HEK293T (cell line): ENCODE data around the gene NOL11.

Source experiments
- CTCF ChIA-PET: fragments of 350-600 bp; formaldehyde crosslinking; extraction: SDS; loops from one replicate; lab custom pipeline; 2021; ENCODE audit warnings: antibody characterized with exemption, inconsistent platforms; lab: Yijun Ruan, JAX
- POLR2A ChIA-PET: fragments of 350-600 bp; formaldehyde crosslinking; extraction: SDS; loops from one replicate; lab custom pipeline; 2020; ENCODE audit warnings: antibody characterized with exemption, inconsistent platforms; lab: Yijun Ruan, JAX
- DNase-seq: peaks from one replicate; pipeline ENCODE4 v3.0.0; 2012; ENCODE audit warnings: mixed read lengths; ENCODE audit errors: extremely low spot score
- ARNT ChIP-seq: fragments of 450-650 bp; IDR thresholded peaks from 2 replicates; pipeline ENCODE4 v1.6.1; 2017; ENCODE audit warnings: mild to moderate bottlenecking
- BHLHE40 ChIP-seq: fragments of 450-650 bp; IDR thresholded peaks from 2 replicates; pipeline ENCODE4 v1.6.1; 2016; ENCODE audit warnings: mild to moderate bottlenecking, moderate library complexity, borderline replicate concordance
- CTBP1 ChIP-seq: fragments of 450-650 bp; IDR thresholded peaks from 2 replicates; pipeline ENCODE4 v1.6.1; 2016; ENCODE audit warnings: borderline replicate concordance
- ELF4 ChIP-seq: fragments of 450-650 bp; IDR thresholded peaks from 2 replicates; pipeline ENCODE4 v1.6.1; 2017; ENCODE audit warnings: antibody characterized with exemption
- FOXA1 ChIP-seq: fragments of 450-650 bp; IDR thresholded peaks from 2 replicates; pipeline ENCODE4 v1.6.1; 2016; ENCODE audit warnings: mild to moderate bottlenecking
- FOXK2 ChIP-seq: fragments of 450-650 bp; IDR thresholded peaks from 2 replicates; pipeline ENCODE4 v1.6.1; 2016; ENCODE audit warnings: mild to moderate bottlenecking
- FOXM1 ChIP-seq: fragments of 450-650 bp; IDR thresholded peaks from 2 replicates; pipeline ENCODE4 v1.6.1; 2017; ENCODE audit warnings: mild to moderate bottlenecking, borderline replicate concordance
- HDGF ChIP-seq: fragments of 450-650 bp; IDR thresholded peaks from 2 replicates; pipeline ENCODE4 v1.6.1; 2017; ENCODE audit warnings: antibody characterized with exemption, borderline replicate concordance
- L3MBTL2 ChIP-seq: fragments of 450-650 bp; conservative IDR thresholded peaks from 2 replicates; pipeline ENCODE4 v1.6.1; 2016; ENCODE audit warnings: mild to moderate bottlenecking
- LEF1 ChIP-seq: fragments of 450-650 bp; IDR thresholded peaks from 2 replicates; pipeline ENCODE4 v1.6.1; 2017; ENCODE audit warnings: mild to moderate bottlenecking, borderline replicate concordance
- NFRKB ChIP-seq: fragments of 450-650 bp; IDR thresholded peaks from 2 replicates; pipeline ENCODE4 v1.6.1; 2016; ENCODE audit warnings: mild to moderate bottlenecking, moderate library complexity
- SP1 ChIP-seq: fragments of 450-650 bp; IDR thresholded peaks from 2 replicates; pipeline ENCODE4 v1.6.1; 2017
- SUZ12 ChIP-seq: fragments of 450-650 bp; IDR thresholded peaks from 2 replicates; pipeline ENCODE4 v1.6.1; 2016; ENCODE audit warnings: mild to moderate bottlenecking
- TARDBP ChIP-seq: fragments of 450-650 bp; IDR thresholded peaks from 2 replicates; pipeline ENCODE4 v1.6.1; 2016
- ZNF384 ChIP-seq: fragments of 450-650 bp; IDR thresholded peaks from 2 replicates; pipeline ENCODE4 v1.6.1; 2016
- TF ChIP-seq, protein P1 (sequence below): fragments of 450-650 bp; IDR thresholded peaks from 2 replicates; pipeline ENCODE4 v1.6.1; 2016

NOL11 gene

GRCh38 chr17:67678414-67678813, 39.3 kb upstream of the NOL11 start:
- ChIA-PET CTCF (no interaction called here), POLR2A (no interaction called here)
- no peak for DNase-seq
- TF ChIP-seq ELF4 (no peak), ARNT (no peak), FOXK2 (no peak), HDGF (no peak), TARDBP (no peak), LEF1 (no peak), BHLHE40 (no peak), NFRKB (no peak), FOXM1 (no peak)
- TF ChIP-seq, protein P1, sequence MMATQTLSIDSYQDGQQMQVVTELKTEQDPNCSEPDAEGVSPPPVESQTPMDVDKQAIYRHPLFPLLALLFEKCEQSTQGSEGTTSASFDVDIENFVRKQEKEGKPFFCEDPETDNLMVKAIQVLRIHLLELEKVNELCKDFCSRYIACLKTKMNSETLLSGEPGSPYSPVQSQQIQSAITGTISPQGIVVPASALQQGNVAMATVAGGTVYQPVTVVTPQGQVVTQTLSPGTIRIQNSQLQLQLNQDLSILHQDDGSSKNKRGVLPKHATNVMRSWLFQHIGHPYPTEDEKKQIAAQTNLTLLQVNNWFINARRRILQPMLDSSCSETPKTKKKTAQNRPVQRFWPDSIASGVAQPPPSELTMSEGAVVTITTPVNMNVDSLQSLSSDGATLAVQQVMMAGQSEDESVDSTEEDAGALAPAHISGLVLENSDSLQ = no peak

GRCh38 chr17:67679225-67679624, 38.5 kb upstream of the NOL11 start:
- CTCF ChIA-PET = interaction anchor here (0.6 kb wide), 1 partner anchor 9 kb away, joined by 4 read pairs; no protein-coding TSS in a partner anchor
- TF ChIP-seq ZNF384 = no peak
- no peak for TF ChIP-seq ELF4
- no peak for TF ChIP-seq TARDBP
- TF ChIP-seq SUZ12 = no peak
- no peak for TF ChIP-seq ARNT
- TF ChIP-seq LEF1 = no peak
- DNase-seq = no peak
- POLR2A ChIA-PET = no interaction called here

GRCh38 chr17:67679721-67680120, 38.0 kb upstream of the NOL11 start:
- POLR2A ChIA-PET = no interaction called here
- TF ChIP-seq TARDBP = no peak
- no peak for TF ChIP-seq CTBP1
- no peak for TF ChIP-seq SUZ12
- no peak for TF ChIP-seq NFRKB
- TF ChIP-seq ELF4 = no peak
- no peak for TF ChIP-seq L3MBTL2
- TF ChIP-seq FOXA1 = no peak
- no peak for TF ChIP-seq HDGF
- no peak for TF ChIP-seq LEF1
- no peak for TF ChIP-seq FOXK2
- TF ChIP-seq FOXM1 = no peak
- TF ChIP-seq, protein P1 = no peak
- no peak for TF ChIP-seq ZNF384
- CTCF ChIA-PET = interaction anchor here (0.6 to 1.2 kb wide), 2 partner anchors 9 to 11 kb away, joined by 4 to 7 read pairs; no protein-coding TSS in a partner anchor
- DNase-seq = no peak

DNA sequence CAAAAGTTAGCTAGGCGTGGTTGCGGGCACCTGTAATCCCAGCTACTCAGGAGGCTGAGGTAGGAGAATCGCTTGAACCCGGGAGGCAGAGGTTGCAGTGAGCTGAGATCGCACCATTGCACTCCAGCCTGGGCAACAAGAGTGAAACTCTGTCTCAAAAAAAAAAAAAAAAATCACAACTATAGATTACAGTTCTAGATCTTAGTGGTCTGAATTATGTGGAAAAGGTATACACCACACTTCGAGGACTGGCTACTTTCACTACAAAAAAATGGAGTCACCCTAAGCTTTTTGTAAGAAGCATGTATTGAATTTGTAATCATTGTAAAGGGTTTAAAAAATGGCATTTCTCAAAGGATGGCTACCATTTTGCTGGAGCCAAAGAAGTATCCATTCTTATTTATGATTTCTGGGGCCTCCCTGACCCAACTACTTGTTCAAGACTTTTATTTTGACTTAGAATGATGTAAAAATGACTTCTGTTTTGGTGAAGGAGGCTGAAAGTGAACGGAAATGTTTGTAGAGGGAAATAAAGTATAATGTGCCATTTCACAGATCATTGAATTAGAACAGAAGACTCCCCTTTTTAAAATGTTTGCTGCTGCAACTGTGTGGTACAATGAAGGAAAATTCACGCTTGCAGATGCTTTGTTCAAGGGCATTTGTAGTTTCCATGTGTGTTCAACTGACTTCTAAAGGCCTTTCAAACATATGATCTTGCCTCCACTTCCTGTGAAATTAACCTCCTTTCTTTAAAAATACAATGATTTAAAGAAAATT, 37.1 kb upstream of the NOL11 start:
- POLR2A ChIA-PET = no interaction called here
- TF ChIP-seq FOXK2 (no peak), ARNT (no peak), NFRKB (no peak), FOXM1 (no peak), CTBP1 (no peak), L3MBTL2 (no peak), FOXA1 (no peak), ZNF384 (no peak), LEF1 (no peak), SUZ12 (no peak)
- no peak for DNase-seq
- CTCF ChIA-PET = interaction anchor here (1.2 kb wide), 1 partner anchor 10 kb away, joined by 7 read pairs; no protein-coding TSS in a partner anchor

- ChIA-PET CTCF (no interaction called here), POLR2A (no interaction called here)
- TF ChIP-seq FOXK2 = no peak
- no peak for TF ChIP-seq FOXA1
- TF ChIP-seq SUZ12 = no peak
- DNase-seq = no peak
Observed at GRCh38 chr17:67682196-67682595, 35.5 kb upstream of the NOL11 start.

DNA sequence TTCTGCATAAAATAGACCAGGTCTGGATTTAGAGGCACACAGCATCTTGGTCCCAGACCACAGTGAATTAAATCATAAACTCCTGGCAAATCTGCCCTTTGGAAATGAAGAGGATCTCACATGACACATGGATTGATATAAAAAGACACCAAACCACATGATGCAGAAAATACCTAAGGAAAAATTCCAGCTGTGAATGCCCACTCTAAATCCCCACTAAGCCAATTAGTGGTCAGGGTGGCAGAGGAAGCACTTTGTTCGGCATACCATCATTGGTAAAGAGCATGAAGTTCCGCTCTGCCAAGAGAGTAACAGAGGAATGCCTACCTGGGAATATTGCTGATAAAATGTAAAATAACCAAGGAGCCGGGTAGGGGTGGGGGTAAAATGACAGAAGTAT, 32.4 kb upstream of the NOL11 start:
- TF ChIP-seq LEF1 = no peak
- TF ChIP-seq HDGF = no peak
- TF ChIP-seq TARDBP = no peak
- TF ChIP-seq ARNT = no peak
- TF ChIP-seq BHLHE40 = no peak
- TF ChIP-seq CTBP1 = no peak
- no peak for TF ChIP-seq NFRKB
- TF ChIP-seq SUZ12 = no peak
- no peak for TF ChIP-seq L3MBTL2
- TF ChIP-seq ZNF384 = no peak
- no peak for TF ChIP-seq FOXM1
- no peak for TF ChIP-seq FOXK2
- TF ChIP-seq FOXA1 = no peak
- TF ChIP-seq SP1 = no peak
- no peak for DNase-seq
- ChIA-PET CTCF (no interaction called here), POLR2A (no interaction called here)

DNA sequence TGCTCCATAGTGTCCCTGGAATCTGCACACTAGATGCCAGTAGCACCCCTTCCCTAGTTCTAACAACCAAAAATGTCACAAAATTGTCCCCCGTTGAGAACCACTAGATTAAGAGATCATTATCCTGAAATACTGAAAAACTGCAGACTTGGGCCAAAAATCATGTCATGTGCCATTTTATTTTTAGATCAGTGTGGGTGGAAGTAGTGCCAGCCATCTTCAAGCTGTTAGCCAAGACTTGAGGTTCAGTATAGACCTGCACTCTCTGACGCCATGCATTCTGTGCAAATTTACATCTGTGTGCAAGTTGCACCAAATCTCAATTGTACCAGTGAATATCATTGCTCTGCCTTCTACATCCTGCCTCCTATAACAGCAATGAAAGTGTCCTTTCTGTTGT, 31.5 kb upstream of the NOL11 start:
- POLR2A ChIA-PET = interaction anchor here (1.1 kb wide), 1 partner anchor 29 kb away, joined by 3 read pairs; no protein-coding TSS in a partner anchor
- no peak for DNase-seq
- CTCF ChIA-PET = no interaction called here
- TF ChIP-seq TARDBP = no peak
- TF ChIP-seq NFRKB = no peak
- TF ChIP-seq HDGF = no peak
- TF ChIP-seq ARNT = no peak
- TF ChIP-seq BHLHE40 = no peak
- no peak for TF ChIP-seq SUZ12
- TF ChIP-seq FOXA1 = no peak
- TF ChIP-seq, protein P1 = no peak
- no peak for TF ChIP-seq ZNF384
- no peak for TF ChIP-seq FOXM1
- no peak for TF ChIP-seq L3MBTL2
- TF ChIP-seq CTBP1 = no peak
- no peak for TF ChIP-seq LEF1
- TF ChIP-seq FOXK2 = no peak
- TF ChIP-seq SP1 = no peak
- TF ChIP-seq ELF4 = no peak
